ENCODE measurements around the gene ZNF496.
"Not testable (repeated sequence)": the region's sequence is repeated elsewhere in the genome, so short reads cannot be mapped to it uniquely, and the experiment has no call there.

ZNF496 gene

DNA sequence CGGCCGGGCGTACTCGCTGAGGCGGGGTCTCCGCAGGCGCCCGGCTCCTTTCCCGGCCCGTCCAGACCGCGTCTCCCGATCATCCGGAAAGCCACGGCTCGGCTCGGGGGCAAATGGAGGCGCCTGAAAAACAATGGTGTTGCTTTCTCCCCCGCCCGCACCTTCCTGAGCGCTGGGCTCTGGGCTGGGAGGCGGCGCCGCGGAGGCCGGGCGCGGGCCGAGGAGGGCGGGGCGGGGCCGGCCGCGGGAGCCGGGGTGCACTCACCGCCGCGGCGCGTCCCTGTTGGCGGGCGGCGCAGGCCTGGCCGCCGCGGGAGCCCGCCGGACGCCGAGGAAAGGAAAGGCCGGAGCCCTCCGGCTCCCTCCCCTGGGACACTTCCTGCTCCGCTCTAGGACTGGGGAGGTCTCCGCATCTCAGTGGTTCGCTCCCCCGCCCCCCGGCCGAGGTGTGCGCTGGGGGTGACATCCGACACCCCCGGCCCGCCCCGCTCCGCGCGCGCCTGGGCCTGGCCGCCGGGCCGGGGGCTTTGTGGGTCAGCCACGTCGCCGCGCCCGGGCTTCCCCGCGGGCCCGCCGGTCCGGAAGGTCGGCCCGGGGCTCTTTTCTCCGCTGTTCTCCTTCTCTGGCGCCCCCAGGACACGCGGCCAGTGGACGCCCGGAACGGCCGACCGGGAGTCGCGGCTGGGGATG lies at the start of gene ZNF496:
Gene ZNF496 (minus strand): TSS at position 343 of the 690 bp plus-strand sequence. CDS start 2,289 bp downstream, outside the sequence.
- DNase-seq (ENCODE audit: low spot score): peak; percentile 95

DNA sequence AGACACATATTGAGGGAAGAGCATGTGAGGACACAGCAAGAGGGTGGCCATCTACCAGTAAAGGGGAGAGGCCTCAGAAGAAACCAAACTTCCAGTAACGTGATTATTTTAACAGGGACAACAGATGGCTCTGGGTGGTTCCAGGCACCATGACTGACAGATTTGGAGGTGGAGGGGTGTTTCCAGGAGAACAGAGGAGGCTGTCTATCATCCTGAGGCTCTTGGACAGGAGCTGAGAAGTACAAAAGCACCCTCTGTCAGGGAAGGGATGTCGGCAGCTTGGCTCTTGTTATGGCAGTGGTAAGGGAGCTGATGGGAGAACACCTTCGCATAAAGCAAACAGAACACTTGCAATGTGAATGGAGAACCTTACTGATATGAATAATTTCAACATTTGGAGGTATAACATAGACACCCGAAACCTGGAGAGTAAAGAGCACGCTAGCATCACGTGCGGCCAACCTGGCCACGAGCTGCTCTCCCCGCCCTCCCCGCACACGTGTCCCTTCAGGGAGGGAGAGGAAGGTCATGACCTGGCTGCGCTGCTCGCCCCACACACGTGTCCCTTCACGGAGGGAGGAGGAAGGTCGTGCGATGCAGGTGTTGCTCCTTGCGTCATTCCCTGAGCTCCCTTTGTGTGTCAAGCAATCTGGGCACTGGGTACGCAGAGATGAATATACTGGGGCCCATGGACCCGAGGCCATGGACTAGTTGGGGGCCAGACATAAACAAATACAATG lies 46.8 kb upstream of the ZNF496 start:
- DNase-seq (ENCODE audit: low spot score): no peak

DNA sequence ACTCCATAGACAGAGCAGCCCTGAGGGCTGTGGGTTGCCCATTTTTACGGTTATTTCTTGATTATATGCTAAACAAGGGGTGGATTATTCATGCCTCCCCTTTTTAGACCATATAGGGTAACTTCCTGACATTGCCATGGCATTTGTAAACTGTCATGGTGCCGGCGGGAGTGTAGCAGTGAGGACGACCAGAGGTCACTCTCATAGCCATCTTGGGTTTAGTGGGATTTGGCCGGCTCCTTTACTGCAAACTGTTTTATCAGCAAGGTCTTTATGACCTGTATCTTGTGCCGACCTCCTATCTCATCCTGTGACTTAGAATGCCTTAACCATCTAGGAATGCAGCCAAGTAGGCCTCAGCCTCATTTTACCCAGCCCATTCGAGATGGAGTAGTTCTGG lies 46.0 kb upstream of the ZNF496 start:
- not testable (repeated sequence) for DNase-seq (ENCODE audit: low spot score)

DNA sequence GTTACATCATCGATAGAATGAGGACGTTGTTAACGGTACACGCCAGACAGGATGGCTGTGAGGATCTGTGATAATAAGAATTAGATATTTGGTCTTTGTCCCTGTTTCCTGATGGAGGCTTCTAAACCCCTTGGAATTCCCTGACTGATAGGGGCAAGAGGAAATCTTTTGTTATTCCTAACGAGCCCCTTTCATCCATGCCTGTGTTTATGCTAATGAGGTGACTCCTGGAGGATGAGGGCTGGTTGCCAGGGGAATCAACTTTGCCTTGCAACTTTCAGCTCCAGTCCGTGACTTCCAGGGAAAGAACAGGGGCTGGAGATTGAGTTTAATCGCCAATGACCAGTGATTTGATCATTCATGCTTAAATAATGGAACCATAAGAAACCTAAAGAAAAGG lies 45.0 kb upstream of the ZNF496 start:
- no peak for DNase-seq (ENCODE audit: low spot score)

DNA sequence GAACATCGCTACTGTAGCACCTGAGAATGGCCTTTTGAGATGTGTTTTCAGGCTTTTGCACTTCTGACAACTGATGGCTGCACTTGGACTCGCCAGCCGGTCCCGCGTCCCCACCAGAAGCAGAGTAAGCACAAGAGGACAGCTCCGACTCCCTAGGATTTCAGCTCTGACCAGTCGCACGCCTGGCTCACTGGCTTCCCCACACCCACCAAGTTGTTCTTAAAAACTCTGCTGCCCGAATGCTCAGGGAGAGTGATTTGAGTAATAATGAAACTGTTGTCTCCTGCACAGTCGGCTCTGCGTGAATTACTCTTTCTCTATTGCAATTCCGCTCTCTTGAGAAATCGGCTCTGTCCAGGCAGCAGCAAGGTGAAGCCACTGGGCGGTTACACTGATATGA lies 44.1 kb upstream of the ZNF496 start:
- DNase-seq (ENCODE audit: low spot score): no peak

DNA sequence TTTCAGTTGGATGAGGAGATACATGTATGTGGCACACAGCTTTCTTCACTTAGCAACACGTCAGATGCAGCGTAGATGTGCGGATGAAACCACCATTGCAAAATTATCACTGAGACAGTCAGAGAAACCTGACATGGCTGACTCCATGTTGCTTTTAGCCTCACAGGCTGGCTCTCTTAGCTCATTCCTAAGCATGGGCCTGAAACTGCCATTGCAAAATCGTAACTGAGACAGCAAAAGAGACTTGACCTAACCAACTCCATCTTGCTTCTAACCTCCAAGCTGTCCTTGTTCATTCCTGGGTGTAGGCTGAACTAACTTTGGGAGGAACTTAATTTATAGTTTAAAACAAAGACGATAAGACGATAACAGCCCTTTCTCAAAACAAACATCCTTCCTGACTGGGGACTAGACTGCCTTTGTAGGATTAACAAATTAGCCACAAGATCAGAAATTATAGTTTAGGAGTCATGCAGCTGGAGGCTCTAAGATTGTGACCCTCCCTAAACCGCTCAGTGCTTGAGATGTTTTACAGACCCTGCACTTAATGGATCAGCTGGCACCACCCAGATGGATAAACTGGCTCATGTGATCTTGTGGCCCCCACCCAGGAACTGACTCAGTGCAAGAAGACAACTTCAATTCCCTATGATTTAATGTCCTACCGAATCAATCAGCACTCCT lies 43.1 kb upstream of the ZNF496 start:
- not testable (repeated sequence) for DNase-seq (ENCODE audit: low spot score)

DNA sequence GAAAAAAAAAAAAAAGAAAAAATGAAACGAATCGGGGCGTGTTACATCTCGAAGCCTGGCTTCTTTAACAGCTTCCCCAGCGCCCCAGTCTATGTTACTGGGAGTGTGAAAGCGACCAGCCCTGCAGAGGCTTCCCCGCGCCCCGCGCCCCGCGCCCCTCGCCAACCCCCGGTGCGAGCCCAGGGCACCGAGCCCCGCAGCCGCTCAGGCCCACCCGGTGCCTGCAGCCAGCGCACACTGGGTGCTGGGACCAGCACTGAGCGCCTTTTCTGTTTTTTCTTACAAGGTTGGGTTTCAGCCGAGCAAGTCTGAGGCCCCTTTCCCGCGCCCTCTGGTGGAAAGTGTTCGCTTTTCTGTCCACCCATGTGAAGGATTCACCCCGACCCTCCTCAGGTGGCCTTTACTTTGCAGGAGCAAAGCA lies 42.1 kb upstream of the ZNF496 start:
- peak; percentile 79 for DNase-seq (ENCODE audit: low spot score)

DNA sequence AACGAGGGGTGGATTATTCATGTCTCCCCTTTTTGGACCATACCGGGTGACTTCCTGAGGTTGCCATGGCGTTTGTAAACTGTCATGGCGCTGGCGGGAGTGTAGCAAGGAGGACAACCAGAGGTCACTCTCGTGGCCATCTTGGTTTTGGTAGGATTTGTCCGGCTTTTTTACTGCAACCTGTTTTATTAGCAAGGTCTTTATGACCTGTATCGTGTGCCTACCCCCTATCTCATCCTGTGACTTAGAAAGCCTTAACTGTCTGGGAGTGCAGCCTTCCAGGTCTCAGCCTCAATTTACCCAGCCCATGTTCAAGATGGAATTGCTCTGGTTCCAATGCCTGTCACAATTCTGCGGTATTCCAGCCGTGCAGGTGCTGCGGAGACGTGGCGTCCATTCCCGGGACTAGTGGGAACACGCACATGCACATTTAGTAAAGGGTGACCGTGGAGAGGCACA lies 40.2 kb upstream of the ZNF496 start:
- no peak for DNase-seq (ENCODE audit: low spot score)

DNA sequence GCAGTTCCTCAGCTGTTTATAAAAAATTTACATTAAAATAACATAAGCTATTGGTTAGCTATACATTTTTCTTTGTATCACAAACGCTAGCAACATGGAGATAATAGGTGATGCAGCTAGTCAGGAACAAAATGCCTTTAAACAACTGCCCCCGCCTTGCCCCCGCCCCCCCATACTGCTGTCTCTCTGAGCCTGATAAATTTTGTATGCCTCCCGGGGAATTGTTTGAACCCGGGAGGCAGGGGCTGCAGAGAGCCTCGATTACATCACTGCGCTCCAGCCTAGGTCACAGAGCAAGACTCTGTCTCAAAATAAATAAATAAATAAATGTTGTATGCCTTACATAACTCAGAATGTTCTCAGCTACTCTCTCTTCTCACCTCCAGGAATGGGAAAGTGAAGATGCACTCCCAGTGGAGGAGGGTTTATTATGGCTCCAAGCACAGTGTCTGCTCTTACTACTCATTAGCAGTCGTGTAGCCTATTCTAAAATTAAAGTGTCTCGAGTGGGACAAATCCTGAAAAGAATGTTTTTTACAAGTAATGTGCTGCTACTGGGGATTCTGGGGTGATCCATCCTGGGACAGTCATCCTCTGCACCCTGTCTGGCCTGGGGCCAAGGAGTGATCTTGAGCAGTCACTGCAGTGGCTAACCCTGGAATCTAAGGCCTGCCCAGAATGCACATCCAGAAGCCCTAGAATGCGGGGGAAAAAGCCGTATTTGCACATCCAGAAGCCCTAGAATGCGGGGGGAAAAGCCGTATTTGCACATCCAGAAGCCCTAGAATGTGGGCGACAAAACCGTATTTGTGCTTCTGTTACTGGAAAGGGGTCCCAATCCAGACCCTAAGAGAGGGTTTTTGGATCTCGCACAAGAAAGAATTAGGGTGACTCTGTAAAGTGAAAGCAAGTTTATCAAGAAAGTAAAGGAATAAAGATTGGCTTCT lies 39.4 kb upstream of the ZNF496 start:
- DNase-seq (ENCODE audit: low spot score): no peak

DNA sequence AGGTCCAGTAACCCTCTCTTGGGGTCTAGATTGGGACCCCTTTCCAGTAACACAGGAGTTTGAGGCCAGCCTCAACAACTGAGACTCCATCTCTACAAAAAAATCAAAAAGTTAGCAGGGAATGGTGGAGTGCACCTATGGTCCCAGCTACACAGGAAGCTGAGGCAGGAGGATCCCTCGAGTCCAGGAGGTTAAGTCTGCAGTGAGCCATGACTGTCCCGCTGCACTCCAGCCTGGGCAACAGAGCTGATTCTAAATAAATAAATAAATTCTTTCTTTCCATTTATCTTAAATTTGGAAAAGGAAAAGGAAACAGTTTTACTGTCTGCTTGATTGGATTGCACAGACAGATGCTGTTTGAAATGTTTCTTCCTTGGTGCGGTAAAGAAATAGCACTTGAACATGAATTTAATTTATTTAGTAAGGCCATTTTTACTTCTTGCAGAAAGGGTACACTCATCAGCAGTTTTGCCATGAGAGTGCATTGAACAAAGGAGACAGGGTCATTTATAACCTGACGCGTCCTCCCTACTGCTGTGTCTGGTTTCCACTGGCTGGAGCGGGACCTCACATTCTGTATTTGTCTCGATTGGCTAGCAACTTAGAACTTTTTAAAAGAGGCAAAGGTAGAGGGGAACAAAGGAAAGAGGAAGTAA lies 37.0 kb upstream of the ZNF496 start:
- no peak for DNase-seq (ENCODE audit: low spot score)

DNA sequence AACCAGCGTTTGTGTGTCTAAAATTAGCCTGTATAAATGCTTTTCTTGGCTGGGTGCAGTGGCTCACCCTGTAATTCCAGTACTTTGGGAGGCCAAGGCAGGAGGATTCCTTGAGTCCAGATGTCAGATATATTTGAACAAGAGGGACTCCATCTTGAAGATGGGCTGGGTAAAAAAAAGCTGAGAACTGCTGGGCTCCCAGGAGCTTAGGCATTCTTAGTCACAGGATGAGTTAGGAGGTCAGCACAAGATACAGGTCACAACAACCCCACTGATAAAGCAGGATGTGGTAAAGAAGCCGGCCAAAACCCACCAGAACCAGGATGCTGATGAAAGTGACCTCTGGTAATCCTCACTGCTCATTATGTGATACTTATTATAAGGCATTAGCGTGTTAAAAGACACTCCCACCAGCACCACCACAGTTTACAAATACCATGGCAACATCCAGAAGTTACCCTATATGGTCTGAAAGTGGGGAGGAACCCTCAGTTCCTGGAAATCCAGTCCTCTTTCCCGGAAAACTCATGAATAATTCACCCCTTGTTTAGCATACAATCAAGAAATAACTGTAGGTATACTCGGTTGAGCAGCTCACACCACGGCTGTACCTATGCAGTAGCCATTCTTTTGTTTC lies 36.2 kb upstream of the ZNF496 start:
- no peak for DNase-seq (ENCODE audit: low spot score)

DNA sequence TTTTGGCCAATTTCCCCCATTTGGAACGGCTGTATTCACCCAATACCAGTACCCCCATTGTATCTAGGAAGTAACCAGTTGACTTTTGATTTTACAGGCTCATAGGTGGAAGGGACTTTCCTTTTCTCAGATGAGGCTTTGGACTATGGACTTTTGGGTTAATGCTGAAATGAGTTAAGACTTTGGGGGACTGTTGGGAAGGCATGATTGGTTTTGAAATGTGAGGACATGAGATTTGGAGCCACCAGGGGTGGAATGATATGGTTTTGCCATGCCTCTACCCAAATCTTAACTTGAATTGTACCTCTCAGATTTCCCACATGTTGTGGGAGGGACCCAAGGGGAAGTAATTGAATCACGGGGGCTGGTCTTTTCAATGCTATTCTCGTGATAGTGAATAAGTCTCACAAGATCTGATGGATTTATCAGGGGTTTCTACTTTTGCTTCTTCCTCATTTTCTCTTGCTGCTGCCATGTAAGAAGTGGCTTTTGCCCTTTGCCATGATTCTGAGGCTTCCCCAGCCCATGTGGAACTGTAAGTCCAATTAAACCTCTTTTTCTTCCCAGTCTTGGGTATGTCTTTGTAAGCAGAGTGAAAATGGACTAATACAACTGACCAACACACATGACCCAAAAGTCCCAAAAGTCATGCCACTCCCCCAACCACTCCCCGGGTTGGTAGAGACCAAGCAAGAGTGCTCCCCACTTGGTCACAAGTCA lies 35.4 kb upstream of the ZNF496 start:
- no peak for DNase-seq (ENCODE audit: low spot score)

DNA sequence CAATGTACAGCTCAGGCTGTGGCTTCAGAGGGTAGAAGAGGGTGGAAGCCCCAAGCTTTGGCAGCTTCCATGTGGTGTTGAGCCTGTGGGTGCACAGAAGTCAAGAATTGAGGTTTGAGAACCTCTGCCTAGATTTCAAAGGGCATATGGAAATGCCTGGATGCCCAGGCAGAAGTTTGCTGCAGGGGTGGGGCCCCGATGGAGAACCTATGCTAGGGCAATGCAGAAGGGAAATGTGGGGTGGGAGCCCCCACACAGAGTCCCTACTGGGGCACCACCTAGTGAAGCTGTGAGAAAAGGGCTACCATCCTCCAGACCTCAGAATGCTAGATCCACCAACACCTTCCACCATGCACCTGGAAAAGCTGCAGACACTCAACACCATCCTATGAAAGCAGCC lies 34.7 kb upstream of the ZNF496 start:
- DNase-seq (ENCODE audit: low spot score): not testable (repeated sequence)

DNA sequence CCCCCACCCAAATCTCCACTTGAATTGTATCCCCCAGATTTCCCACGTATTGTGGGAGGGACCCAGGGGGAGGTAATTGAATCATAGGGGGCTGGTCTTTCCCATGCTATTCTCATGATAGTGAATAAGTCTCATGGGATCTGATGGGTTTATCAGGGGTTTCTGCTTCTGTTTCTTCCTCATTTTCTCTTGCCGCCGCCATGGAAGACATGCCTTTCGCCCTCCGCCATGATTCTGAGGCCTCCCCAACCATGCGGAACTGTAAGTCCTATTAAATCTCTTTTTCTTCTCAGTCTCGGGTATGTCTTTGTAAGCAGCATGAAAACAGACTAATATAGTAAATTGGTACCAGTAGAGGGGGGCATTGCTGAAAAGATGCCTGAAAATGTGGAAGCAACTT lies 33.4 kb upstream of the ZNF496 start:
- no peak for DNase-seq (ENCODE audit: low spot score)

DNA sequence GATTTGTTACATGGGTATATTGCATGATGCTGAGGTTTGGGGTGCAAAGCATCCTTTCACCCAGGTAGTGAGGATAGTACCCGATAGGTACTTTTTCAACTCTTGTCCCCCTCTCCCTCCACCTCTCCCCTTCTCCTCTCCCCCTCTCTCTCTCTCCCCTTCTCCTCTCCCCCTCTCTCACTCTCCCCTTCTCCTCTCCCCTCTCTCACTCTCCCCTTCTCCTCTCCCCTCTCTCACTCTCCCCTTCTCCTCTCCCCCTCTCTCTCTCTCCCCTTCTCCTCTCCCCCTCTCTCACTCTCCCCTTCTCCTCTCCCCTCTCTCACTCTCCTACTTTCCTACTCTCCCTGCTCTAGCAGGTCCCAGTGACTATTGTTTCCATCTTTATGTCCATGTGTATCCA lies 31.3 kb upstream of the ZNF496 start:
- DNase-seq (ENCODE audit: low spot score): not testable (repeated sequence)

DNA sequence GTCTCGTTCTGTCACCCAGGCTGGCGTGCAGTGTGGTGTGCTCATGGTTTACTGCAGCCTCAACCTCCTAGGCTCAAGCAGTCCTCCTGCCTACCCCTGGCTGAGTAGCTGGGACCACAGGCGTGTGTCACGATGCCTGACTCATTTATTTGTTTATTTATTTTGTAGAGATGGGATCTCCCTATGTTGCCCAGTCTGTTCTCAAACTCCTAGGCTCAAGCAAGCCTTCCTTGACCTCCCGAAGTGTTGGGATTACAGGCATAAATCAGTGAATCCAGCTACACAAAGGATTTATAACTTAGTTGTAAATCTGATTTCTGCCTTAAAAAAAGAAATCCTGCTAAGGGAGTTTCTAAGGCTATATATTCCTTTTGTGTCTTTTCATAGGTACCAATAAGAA lies 30.5 kb upstream of the ZNF496 start:
- no peak for DNase-seq (ENCODE audit: low spot score)

DNA sequence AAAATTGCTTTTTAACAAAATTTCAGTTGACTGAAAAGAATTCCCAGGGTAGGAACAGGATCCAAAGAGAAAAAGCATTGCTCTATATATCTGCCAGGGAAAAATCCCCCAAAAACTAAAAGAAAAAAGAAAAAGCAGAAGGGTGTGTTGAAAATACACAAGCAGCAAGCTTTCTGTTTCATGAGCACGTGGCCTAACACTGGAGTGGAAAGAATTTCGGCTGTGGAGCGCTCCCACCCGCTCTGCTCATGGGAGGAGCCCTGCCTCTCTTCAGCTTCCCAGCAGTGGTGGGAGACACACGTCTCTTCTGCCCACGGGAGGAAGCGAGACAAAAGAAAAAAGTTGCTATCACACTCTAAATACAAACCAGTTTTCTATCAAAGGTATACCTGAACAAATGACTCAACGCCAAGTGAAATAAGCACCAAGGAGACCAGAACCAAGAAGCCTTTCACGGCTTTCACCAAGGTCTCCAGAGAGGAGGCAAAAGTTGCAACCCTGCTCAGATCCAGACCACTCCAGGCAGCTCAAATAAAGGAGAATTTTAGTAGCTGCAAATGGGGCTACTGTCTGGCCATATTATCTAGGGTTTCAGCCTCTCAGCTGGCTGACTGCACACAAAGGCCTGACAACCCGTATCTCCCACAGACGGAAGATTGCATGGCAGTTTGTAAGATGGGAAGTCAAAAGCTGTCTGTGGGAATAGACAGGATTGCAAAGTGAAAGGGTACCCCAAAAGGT lies 29.5 kb upstream of the ZNF496 start:
- DNase-seq (ENCODE audit: low spot score): peak; percentile 66

DNA sequence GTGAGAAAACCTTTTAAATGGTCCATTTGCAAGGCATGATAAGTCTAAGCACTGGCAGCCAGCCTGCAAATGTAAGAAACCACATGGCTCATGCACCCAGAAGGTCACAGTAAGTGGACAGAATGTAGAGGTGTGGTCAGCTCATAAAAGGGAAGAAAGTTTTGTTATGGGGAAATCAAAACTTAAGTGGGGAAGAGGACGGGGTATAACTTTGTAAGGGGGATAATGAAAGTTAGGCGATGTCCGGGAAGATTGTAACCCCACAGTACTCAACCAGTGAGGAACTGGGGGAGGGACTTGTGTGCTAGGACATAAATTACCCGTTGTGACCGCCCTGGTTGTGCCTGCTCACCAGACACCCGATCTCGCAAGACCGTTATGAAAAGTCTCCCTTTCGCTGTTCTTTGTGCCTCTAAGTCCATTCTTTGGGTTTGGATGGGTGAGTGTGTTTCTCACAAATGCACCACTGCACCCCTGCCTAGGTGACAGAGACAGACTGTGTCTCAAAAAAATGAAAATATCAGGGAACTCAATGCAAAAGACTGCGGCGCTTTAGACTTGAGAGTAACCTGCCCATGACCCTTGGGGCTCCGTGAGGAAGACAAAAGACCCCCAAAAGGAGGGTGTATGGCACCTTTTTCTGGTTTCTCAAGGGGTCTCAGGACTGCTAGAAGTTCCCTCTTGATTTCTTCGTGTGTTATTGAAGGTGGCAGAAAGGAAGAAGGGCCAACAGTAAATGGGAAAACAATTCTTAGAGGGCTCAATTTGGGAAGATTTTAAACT lies 28.6 kb upstream of the ZNF496 start:
- DNase-seq (ENCODE audit: low spot score): no peak

DNA sequence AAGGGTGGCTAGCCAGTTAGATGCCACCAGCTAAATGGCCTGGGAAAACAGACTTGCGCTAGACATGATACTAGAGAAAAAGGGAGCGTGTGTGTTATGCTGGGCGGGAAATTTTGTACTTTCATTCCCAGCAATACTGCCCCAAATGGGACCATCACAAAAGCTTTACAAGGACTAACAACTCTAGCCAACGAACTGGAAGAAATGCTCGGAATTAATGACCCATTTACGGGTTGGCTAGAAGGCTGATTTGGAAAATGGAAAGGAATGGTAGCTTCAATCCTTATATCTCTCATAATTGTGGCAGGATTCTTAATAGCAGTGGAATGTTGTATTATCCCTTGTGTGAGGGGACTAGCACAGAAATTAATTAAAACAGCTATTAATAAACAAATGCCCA lies 27.9 kb upstream of the ZNF496 start:
- no peak for DNase-seq (ENCODE audit: low spot score)

Data from GM03348 (cell line).